Stimulated activated CD8-positive, alpha-beta memory T cell treated with anti-CD3 and anti-CD28 coated beads, Interleukin-7, amount 100 ng/mL, for 48 hours (primary cell): ENCODE measurements around the gene KBTBD7.

ENCODE experiments used
- DNase-seq, 2 donors: peaks; one replicate each; pipeline ENCODE4 v3.0.0-alpha.2; 2020; ENCODE audit warnings: low read depth in 1 of 2; ENCODE audit errors: extremely low read depth in 1 of 2

The KBTBD7 gene, protein sequence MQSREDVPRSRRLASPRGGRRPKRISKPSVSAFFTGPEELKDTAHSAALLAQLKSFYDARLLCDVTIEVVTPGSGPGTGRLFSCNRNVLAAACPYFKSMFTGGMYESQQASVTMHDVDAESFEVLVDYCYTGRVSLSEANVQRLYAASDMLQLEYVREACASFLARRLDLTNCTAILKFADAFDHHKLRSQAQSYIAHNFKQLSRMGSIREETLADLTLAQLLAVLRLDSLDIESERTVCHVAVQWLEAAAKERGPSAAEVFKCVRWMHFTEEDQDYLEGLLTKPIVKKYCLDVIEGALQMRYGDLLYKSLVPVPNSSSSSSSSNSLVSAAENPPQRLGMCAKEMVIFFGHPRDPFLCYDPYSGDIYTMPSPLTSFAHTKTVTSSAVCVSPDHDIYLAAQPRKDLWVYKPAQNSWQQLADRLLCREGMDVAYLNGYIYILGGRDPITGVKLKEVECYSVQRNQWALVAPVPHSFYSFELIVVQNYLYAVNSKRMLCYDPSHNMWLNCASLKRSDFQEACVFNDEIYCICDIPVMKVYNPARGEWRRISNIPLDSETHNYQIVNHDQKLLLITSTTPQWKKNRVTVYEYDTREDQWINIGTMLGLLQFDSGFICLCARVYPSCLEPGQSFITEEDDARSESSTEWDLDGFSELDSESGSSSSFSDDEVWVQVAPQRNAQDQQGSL

DNA sequence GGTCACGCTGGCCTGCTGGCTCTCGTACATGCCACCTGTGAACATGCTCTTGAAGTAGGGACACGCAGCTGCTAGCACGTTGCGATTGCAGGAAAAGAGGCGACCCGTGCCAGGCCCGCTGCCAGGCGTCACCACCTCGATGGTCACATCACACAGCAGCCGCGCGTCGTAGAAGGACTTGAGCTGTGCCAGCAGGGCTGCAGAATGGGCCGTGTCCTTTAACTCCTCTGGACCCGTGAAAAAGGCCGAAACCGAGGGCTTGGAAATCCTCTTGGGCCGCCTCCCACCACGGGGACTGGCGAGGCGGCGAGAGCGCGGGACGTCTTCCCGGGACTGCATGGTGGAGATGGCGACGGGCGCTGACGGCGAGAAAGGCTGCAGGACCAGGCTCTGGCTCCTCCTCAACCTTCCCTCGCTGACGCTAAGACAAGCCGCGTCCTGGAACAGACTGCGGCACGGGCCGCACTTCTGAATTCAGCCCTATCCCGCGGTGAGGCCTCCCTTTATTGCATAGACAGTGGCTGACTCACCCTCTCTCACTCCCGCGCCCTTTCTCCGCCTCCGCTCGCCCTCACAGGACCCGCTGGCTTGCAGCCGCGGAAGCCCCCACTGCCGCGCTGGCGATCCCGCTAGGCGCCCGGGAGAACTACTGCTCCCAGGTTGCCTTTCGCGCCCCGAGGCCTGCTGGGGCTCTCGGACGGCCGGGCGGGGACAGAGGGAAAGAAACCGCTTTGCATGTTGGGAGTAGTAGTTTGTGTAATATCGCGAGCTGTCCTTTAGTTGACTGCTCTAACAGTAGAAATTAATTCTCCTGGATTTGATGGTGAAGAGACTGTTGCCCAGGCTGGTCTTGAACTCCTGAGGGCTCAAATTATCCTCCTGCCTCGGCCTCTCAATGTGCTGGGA is at the start of gene KBTBD7:
TSS of gene KBTBD7 (minus strand) at position 651 of the 906 bp plus-strand sequence. CDS start at position 339, 312 bp downstream.
- DNase-seq, result peak; percentile 94 to 95

DNA sequence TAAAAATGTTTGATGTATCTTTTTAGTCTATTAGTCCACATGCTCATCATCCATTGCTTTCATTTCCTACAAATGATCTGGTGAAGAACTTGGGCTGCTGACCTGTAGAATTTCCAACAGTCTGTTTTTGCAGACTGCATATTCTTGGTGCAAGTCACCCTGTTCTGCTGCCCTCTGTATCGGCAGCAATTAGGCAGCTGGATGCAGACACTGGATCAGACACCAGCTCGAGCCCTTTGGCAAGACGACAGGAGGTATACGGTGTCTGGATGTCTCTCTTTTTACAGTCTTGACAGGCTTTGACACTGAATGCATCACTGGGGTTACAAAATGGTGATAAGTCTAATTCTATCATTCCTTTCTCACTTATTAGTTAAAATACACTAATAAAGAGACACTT is 47.3 kb upstream of the KBTBD7 start:
- no peak for DNase-seq

DNA sequence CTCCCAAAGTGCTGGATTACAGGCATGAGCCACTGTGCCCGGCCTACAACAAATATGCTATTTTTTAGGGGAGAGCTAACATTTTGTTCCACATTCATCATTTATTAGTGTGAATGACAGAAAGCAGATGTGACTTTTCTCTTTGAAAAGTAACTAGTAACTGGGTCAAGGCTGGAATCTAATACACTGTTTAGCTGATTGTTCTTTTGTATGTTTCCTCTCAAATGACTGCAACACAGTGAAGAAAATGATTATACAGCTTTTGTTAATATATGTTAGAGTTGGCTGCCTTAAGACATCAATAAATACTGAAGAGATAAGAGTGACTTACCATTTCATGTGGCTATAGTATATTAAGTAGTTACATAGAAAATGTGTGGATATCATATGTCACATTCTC is 42.0 kb upstream of the KBTBD7 start:
- no peak for DNase-seq

DNA sequence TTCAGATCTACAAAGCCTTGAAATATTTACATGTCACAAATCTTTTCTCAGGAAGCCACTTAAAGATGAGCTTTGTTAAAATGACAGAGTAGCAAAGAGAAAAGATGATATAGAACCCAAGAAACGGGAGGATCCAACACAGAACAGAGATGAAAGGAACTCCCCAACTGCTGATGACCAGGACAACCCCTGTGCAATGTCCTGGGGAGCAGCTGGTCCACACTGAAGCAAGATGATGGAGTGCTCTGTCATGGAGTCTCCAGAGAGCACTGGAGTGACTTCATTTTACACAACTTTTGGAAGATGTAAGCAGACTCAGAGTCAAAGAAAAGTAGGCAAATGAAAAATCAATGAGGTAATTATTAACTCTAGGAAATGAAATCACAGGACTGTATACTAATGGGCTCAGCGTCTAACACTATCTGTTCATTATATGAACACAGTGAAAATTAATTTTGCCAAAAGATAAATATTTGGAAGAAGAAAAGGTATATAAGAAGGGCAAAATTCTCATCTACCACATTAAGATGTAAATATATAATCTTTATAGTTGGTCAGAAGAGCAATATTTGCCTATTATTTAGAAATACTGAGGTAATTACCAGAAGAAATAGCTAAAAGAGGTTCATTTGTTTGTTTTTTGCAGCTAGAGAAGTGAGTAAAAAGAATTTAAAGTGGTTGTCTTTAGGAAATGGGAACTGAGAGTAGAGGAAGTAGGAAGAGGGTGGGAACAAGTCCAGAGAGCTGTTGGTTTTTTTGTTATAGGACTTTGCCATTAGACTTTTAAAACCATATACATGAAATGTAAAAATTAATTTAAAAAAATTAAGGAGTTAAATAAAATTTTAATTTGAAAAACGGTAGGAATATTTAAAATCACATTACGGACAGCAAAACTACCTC is 38.5 kb upstream of the KBTBD7 start:
- DNase-seq, result no peak

DNA sequence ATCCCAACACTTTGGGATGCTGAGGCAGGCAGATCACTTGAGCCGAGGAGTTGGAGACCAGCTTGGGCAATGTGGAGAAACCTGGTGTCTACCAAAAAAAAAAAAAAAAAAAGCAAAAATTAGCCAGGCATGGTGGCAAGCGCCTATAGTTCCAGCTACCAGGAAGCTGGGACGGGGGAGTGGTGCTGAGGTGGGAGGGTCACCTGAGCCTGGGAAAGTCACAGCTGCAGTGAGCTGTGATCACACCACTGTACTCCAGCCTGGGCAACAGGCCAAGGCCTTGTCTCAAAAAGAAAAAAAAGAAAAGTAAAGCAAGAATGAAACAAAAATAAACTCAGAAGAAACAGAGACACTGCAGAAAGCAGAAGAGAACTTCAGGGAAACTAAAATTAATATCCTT is 37.4 kb upstream of the KBTBD7 start:
- DNase-seq, result no peak

DNA sequence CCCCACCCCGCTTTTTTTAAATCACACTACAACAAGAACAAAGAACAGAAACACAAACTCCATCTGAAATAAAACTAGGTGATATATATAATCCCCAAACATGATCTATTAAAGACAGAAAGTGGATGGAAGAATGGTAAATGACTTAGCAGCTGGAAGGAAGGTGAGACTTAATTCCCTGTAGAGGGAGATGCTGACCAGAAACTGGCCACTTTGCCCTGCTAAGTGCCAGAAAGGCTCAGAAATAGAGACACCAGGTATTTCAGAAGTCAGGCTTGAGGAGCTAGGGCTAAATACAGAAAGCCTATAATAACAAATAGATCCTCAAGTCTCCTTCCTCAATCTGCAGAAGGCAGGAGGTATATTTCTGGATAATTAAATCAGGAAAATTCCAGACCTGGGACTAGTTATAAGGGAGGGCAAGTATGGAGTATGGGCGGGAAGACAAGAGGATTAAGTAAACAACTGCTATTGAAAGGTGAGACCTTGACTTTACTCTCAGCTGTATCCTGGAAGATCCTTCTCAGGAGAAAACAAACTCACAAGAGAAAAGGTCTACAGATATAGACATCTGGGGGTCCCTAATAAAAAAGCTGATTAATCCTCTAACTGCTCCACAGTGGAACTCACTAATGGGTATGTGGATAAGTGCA is 36.8 kb upstream of the KBTBD7 start:
- no peak for DNase-seq

DNA sequence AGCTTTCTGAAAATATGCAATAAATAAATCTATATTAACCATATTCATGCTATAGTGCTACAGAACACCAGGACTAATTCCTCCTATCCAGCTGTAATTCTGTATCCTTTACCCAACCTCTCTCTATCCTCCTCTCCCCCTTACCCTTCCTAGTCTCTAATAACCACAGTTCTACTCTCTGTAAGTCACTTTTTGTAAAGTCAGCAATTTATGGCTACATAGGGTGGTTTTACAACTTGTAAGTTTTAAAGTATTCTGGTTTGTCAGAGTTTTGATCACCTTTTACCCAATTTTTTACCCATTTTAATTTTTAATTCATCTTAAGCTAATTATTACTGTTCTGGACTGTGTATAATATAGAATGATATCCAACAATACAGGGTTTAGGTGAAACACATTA is 35.0 kb upstream of the KBTBD7 start:
- DNase-seq, result no peak

DNA sequence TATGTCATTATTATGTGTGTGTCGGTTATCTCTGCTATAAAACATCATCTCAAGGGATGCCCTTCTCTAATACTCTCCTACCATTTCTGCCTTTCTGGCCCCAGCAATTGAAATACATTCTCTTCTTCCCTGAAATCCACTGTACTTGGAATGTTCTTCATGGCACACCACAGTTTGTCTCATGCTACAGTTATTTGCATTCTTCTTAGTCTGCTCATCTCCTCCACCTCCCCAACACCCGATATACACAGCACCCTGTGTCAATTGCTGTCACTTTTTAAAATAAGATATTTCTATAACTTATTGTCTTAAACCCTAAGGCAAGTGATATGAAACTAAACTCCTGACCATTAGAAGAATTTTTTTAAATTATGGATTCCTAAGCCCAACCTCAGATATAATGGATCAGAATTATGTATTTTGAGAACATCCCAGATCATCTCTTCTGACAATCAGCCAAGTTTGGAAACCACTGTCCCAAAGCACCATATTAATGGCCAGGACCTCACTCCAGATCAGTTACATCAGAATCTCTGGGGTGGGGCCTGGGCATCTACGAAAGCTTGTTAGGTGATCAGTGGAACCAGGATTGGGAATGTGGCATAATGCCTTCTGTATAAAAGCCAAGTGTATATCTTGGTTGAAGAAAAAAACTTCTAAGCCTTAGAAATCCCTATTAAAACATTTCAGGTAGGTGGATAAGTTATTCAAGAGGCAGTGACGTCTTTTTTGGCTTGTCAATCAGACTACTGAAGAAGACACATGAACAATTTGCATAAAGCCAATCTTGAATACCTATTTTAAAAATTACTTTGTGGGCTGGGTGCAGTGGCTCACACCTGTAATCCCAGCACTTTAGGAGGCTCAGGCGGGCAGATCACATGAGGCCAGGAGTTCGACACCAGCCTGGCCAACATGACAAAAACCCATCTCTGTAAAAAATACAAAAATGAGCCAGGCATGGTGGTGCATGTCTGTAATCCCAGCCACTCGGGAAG is 30.0 kb upstream of the KBTBD7 start:
- DNase-seq, result no peak

DNA sequence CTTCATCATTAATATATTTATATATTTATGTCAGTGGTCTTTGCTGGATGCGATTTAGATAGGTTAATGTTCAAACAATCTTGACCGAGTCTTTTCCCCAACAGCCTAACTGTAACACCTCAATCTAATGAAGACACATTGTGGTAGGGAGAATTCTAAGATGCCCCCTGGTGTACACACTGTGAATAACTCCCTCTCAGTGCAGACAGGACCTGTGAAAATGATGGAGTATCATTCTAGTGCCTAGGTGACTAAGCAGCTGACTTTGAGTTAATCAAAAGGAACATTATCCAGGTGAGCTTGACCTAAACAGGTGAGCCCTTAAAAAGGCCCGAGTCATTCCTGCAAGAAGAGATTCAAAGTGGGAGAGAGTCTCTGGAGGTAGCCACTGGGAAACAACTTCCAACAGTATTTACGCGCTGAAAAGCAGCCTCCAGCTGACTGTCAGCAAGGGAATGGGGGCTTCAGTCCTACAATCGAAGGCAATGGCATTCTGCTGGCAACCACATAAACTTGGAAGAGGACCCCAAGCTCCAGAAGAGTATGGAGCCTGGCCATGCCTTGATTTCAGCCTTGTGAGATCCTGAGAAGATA is 28.0 kb upstream of the KBTBD7 start:
- DNase-seq, result peak; percentile 2 to 10

DNA sequence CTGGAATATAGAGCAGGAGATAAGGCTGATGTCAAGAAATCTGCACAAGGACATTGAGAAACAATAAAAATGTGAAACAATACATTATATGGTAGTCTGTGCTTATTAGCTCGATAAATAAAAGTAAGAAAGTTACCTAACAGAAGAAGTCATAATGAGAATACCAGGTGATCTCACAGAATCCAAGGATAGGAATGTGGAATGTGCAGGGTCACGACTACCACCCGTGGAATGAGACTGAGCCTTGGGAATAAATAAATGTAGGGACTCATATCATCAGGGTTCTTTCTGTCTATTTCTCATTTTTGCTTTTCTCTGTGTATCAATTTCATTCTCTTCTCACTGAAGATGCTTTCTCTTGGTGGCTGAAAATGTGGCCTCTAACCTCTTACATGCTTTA is 26.0 kb upstream of the KBTBD7 start:
- no peak for DNase-seq

DNA sequence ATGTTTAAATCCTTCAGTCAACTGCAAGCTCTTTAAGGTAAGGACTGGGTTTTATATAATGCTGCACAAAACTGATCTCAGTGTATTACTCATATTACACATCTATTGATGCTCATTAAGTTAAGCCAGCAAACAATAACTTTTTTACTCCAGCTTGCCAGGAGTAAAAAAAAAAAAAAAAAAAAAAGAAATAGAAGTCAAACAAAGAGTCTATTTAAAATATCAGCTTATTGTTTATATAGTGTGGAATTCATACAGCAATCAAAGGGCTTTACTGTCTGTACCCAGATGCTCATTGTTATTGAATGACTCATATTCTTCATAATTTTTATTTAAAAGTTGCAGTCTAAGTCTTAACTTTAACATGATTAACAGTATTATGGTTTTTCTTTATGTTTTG is 21.8 kb upstream of the KBTBD7 start:
- DNase-seq, result no peak

DNA sequence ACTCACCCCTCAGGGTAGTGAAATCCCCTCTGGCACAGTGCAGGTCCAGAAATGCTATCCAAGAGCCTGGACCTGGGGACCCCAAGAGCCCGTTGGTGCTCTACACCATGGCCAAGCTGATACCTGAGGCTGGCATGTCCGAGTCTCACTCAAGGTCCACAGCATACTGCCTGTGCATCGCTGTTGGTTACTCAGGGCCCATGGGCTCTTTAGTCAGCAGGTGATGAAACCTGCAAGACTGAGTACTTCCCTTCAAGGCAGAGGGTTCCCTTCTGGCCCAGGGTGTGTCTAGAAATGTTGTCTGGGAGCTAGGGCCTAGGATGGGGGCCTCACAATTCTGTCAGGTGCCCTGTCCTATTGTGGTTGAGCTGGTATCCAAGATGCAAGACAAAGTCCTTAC is 19.6 kb upstream of the KBTBD7 start:
- DNase-seq, result no peak

DNA sequence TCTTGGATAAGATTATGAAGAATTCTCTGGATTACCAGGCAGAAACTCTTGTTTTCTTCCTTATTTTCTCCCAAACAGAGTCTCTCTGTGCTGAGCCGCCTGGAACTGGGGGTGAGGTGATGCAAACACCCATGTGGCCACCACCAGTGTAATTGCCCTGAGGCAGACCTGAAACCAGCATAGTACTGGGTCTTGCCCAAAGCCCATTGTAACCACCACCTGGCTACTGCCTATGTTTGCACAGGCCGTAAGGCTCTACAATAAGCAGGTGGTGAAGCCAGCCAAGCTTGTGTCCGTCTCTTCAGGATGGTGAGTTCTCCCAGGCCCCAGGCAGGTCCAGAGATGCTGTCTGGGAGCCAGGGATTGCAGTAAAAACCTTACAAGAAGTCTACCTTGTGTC is 18.9 kb upstream of the KBTBD7 start:
- DNase-seq, result no peak

DNA sequence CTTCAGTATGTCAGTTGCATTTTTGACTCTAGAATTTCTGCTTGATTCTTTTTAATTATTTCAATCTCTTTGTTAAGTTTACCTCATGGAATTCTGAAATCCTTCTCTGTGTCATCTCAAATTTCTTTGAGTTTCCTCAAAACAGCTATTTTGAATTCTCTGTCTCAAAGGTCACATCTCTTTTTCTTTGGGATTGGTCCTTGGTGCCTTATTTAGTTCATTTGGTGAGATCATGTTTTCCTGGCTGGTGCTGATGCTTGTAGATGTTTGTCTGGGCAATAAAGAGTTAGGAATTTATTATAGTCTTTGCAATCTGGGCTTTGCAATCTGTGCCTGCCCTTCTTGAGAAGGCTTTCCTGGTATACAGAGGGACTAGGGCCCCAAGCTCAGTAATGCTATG is 18.5 kb upstream of the KBTBD7 start:
- no peak for DNase-seq

DNA sequence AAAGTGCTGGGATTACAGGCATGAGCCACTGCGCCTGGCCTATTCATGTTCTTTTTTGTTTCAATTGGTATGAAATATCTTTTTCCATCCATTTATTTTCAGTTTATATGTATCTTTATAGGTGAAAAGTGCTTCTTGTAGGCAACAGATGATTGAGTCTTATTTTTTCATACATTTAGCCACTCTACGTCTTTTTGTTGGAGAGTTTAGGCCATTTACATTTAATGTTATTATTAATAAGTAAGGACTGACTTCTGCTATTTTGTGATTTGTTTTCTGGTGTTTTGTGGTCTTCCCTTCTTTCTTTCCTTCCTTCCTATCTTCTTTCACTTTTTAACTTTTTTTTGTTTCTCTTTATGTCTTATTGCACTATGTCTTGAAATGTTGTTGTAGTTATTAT is 16.7 kb upstream of the KBTBD7 start:
- no peak for DNase-seq

DNA sequence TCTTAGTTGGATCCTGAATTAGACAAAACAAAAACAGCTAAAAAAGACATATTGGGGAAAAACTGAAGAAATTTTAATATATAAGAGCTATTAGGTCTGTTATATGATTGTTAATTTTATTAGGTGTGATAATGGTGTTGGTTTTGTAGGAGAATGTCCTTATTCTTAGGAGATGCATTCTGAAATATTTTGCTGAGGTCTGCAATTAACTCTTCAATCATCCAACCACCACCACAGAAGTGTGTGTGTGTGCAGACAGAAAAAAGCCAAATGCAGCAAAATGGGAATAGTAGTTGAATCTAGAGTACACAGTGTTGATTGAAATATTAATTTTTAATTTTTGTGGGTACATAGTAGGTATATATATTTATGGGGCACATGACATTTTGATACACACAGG is 12.1 kb upstream of the KBTBD7 start:
- DNase-seq, result no peak

DNA sequence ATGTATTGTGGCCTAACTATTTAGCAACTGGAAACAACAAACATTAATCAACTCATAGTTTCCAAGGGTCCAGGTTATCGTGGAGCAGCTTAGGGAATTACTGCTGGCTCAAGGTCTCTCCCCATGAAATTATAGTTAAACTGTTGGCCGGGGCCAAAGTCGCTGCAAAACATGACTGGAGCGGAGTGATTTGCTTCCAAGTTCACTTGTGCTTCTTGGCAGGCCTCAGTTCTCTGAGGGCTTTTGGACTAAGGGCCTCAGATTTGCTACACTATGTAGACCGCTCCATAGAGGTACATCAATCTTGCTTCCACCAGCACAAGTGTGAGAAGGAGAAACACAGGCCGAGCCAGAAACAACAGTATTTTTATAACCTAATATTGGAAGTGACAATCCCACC is 9.4 kb upstream of the KBTBD7 start:
- DNase-seq, result no peak

DNA sequence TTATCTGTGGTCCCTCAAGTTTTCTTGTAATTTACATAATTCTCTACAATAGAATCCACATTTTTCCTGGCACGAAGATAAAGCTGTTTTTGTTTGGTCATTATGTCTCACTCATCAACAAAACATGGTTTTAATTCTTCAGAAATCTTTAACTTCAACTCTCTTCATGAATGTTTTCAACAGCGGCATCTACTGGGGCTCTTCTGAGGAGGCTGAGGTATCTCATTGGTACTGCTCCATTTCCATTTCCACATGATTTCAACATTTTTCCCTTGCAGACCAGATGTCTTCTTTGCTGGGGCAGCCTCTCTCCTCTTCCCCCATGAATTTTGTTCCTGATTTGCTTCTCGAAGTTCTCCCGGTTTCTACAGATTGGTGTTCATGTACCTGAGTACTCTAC is 5.8 kb upstream of the KBTBD7 start:
- DNase-seq, result no peak
